ENCODE data around the gene MICB.

- TF ChIP-seq, protein P1, sequence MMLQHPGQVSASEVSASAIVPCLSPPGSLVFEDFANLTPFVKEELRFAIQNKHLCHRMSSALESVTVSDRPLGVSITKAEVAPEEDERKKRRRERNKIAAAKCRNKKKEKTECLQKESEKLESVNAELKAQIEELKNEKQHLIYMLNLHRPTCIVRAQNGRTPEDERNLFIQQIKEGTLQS (IDR thresholded peaks at IDR 0.05; ENCODE audit: insufficient read depth, low read depth, low read length) = no peak
- TF ChIP-seq RNF2 (IDR thresholded peaks at IDR 0.05; ENCODE audit: borderline replicate concordance, low read depth, low read length, missing control alignments, poor library complexity, severe bottlenecking) (no peak), CTCF (IDR thresholded peaks at IDR 0.05; ENCODE audit: control extremely low read depth in 1 of 3, insufficient read depth in 1 of 3, low read depth in 1 of 3, low read length in 3 of 3) (no peak), TAF1 (IDR thresholded peaks at IDR 0.05; ENCODE audit: low read depth, low read length) (no peak), ZNF274 (IDR thresholded peaks at IDR 0.05; ENCODE audit: borderline replicate concordance, extremely low read depth, low read length) (no peak)
Observed at GRCh38 chr6:31559958-31560696, 62.2 kb downstream of the MICB start.
